Activated CD8-positive, alpha-beta memory T cell treated with anti-CD3 and anti-CD28 coated beads, Interleukin-2, amount 50 U/mL, for 48 hours (primary cell): ENCODE data around the gene FOXK1.
A peak's percentile ranks its signal among the peaks of the same experiment; 100 is the strongest.

Source experiments
- DNase-seq: peaks from one replicate; pipeline ENCODE4 v3.0.0-alpha.2; 2020

Gene FOXK1

GRCh38 chr7:4766666-4767519, 84.8 kb downstream of the FOXK1 start:
- no peak for DNase-seq

DNA sequence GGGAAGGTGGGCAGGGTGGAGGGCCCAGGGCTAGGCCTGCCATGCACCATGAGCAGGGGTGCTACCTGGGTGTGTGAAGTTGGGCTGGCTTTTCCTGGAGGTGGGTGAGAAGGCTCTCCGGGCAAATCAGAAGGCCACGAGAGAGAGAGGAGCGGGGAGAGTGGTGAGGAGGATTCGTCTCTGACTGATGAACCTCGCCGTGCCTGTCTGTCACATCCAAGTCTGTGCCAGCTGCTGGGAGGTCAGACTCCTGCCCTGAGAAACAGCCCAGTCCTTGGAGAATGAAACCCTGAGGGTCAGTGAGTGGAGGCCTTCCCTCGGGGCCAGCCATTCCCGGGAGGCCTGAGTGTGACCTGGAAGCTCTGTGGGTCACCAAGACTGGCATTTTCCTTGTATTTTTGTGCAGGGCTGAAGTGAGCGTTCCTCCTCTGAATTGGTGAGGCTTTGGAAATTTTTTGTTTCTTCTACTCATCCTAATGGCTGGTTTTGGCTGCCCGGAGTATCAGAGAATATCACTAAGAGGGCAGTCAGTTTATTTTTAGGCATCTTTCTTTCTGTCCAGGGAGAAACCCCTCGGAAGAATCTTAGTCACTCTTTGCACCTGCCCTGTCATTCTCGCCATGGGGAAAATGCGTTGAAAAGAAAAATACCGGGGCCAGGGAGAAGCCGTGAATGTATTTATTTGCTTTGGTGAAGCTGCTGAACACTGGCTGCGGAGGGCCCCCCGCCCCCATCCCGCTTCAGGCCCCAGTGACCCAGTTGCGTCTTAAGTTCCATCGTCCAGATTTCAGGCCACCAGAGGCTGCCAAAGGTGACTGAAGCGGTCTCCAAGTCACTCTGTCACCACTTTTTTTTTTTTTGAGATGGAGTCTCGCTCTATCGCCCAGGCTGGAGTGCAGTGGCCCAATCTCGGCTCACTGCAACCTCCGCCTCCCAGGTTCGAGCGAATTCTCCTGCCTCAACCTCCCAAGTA, 86.8 kb downstream of the FOXK1 start:
- no peak for DNase-seq

- no peak for DNase-seq
Measured at GRCh38 chr7:4769761-4770160, 87.7 kb downstream of the FOXK1 start.

DNA sequence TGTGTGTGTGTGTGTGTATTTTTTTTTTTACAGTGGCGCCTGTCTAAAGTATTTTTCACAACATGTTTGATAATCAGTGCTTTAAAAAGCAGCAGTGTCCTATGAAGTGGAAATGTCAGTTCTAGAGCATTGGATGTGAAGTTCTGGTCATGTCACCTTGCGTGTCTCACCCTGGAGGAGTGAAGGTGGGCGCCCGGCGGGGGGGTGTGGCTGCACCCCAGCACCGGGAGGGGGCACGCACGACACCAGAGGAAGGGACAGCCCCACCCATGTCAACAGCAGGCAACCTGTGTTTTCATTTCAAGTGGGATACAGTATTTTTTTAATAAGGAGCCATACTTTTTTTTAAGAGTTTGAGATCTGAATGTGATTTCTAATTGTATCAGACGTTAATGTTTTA, 88.8 kb downstream of the FOXK1 start:
- DNase-seq = no peak

- DNase-seq = no peak
Measured at GRCh38 chr7:4771737-4772136, 89.6 kb downstream of the FOXK1 start.

DNA sequence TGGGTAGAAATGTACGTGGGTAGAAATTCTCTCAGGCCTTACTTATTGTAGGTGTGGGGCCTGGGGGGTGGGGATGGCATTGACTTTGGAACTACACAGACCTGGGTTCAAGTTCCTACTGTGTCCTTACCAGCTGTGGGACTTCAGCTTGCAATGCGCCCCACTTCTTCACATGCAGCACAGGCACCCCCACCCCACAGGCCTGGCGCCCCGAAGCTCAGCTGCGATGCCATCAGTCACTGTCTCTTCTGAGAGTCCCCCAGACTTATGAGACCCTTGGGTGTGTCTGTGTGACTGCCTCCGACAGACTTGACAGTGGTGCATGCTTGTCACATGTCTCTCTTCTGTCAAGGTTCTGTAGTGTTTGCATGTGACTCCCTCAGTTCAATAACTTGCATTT, 90.2 kb downstream of the FOXK1 start:
- no peak for DNase-seq

GRCh38 chr7:4774007-4774406, 91.9 kb downstream of the FOXK1 start:
- DNase-seq = no peak

- peak; percentile 71 for DNase-seq
Measured at GRCh38 chr7:4774658-4775249, 92.7 kb downstream of the FOXK1 start.

DNA sequence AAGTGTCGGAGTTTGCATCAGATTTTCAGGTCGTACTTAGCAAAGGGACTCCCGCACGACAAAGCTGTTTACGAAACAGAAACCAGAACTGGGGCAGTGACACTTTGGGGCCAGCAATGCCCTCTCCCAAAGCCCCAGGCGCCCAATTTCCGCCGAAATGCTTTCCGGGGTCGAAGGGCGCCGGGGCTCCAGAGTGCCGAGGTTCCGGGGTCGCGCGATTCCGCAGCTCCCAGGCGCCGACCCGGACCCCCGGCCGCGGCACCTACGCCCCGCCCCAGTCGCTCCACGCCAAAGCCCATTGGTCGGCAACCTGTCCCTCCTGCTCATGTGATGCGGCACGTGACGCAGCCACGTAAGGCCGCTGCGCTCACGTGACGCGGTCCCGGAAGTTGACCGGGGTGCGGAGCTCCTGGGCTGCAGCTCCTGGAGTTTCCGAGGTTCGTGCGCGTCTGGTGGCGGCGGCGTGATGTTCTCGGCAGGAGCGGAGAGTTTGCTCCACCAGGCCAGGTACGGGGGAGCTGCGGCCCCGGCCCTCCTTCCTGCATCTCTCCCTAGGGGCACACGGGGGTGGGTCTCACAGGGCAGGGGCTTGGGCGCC, 93.3 kb downstream of the FOXK1 start, which contains the start of gene AP5Z1:
AP5Z1 (plus strand) TSS at position 374 of the 598 bp plus-strand sequence; CDS start at position 467, 93 bp downstream.
- DNase-seq = peak; percentile 95

DNA sequence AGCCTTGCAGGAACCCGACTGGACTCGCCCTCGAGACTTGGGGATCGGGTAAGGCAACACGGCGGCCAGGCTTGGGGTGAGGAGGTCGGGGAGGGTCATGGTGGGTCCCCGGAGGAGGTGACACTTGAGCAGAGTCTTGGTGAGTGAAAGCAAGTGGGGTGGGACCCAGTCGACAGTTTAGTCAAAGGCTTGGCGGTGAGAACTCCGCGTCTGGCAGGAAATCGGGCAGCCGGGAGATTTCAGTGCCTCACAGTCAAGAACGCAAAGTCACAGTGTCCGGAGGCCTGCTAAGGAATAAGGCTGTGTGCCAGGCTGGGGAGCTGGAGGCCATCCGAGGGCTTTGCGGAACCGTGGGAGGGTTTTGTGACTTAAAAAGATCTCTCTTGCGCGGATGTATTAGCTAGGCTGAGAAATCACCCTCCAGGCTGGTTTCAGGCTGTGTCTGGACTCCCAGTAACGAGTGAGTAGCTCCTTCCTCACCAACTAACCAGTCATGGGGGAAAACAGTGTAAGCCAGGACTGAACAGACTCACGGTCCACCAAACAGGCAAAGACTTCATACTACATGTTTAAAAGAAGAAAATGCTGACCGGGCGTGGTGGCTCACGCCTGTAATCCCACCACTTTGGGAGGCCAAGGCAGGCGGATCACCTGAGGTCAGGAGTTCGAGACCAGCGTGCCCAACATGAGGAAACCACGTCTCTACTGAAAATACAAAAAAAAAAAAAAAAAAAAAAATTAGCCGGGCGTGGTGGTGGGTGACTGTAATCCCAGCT, 93.9 kb downstream of the FOXK1 start:
- DNase-seq = peak; percentile 63

- no peak for DNase-seq
Measured at GRCh38 chr7:4779118-4779517, 97.0 kb downstream of the FOXK1 start.

- DNase-seq = no peak
Measured at GRCh38 chr7:4781366-4782069, 99.4 kb downstream of the FOXK1 start.

DNA sequence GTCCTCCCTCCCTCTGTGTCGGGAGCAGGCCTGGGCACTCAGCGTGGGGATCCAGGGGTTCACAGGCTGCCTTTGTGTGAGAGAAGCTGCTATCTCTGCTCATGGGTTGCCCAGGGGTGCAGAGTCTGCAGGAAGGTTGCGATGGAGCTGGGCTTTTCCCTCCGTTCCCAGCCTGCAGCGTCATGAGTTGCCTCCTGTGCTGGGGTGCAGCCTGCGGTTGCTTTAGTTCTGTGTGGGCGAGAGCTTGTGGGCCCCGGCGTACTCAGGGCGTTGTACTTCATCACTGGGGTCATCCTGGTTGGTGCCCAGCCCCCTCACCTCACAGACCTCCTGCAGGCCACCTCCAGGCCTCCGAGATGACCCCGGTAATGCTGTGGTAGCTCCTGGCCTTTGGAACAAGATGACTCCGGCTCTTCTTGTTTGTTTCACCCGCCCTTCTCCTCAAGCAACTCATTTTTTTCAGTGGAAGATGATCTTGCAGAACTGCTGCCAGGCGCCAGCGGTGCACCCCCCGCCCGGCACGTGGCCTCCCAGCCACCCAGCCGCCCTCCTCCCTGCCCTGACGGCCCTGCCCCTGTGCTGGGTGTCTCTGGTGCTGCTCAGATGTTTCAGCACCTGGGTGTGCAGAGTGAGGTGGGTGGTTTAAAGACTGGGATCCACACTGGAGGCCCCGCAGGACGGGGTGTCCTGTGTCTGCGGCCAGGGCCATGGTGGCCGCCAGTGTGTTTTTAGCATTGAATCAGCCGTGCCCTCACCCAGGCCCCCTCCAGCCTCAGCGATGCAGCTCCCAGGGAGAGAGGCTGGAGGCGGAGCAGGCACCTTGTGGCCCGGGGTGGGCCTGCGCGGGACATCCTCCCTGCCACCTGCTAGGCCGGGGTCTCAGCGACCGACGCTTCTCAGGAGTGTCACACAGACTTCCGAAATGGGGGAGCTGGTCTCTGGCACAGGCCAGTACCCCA, 100.5 kb downstream of the FOXK1 start:
- DNase-seq = no peak

GRCh38 chr7:4783292-4783652, 101.2 kb downstream of the FOXK1 start:
- no peak for DNase-seq

DNA sequence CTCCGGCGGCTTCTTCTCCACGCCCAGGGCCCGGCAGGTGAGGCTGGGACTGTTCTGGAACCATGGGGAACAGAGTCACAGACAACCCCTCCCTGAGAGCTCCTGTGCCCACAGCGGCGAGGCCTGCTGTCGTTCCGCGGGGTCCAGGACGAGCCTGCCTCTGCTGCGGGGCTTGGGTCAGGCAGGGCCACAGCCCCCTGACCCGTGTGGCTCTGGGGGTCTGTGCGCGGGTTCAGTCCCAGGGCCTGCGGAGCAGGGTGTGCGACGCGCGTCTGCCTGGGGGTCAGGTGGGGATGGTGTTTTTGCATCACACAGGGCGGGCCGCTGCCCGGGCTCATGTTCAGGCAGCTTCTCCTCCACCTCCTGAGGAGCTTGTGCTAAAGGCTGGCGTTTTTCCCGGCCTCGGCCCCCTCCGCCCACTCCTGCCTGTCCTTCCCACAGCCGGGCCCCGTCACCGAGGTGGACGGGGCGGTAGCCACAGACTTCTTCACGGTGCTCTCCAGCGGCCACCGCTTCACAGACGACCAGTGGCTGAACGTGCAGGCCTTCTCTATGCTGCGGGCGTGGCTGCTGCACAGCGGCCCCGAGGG, 101.8 kb downstream of the FOXK1 start:
- DNase-seq = no peak

- DNase-seq = no peak
Measured at GRCh38 chr7:4784799-4785198, 102.7 kb downstream of the FOXK1 start.

DNA sequence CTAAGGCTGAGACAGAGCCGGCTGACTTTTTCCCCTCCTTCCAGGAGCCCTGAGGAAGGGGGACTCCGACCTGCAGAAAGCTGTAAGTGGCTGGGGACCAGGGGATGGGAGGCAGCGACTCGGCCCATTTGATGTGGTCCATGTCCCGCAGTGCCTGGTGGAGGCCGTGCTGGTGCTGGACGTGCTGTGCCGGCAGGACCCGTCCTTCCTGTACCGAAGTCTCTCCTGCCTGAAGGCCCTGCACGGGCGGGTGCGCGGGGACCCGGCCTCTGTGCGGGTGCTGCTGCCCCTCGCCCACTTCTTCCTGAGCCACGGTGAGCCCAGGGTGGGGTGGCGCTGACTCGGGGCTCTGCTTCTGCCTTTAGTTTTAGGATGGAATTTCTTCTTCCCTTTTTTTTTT, 103.3 kb downstream of the FOXK1 start:
- DNase-seq = no peak

- DNase-seq = no peak
Measured at GRCh38 chr7:4786015-4786414, 103.9 kb downstream of the FOXK1 start.

DNA sequence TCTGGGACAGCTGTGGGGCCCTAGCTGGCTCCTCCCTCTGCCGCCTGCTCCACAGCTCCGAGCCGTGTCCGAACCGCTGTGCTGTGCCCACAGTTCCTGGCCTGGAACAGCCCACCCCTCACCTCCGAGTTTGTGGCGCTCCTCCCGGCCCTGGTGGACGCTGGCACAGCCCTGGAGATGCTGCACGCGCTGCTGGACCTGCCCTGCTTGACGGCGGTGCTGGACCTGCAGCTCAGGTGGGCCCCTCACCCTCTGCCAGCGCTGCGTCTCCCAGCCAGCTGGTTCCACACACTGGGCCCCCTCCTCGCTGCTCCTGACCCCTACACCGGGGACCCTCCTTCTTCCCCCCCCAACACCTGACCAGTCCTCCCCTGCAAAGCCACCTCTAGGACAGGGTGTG, 105.4 kb downstream of the FOXK1 start:
- DNase-seq = no peak
